ENCODE data around the gene CTNNA1. TPM values are rescaled to one million over a fixed set of nuclear protein-coding genes. Genes with fewer than 3 reads are reported as not detected.
"Not testable (repeated sequence)": the region's sequence is repeated elsewhere in the genome, so short reads cannot be mapped to it uniquely, and the experiment has no call there.

The CTNNA1 gene
- total and polyA plus RNA-seq, 2 experiments from 2014 or later: 171 to 260 TPM

DNA sequence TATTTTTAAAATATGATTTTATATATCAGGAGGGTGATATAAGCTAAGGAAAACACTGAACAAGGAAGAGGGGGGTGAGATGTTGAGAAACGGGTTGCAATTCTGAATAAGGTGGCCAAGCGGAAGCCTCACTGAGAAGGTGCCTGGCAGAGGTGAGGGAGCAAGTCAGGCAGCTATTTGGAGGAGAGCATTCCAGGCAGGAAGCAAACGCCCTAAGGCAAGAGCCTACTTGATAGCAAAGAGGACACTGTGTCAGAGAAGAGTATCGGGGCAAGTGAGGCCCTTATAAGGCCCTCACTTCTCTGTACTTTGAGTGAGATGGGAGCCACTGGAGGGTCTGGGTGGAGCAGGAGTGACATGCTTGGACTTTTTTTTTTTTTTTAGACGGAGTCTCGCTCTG lies 8.0 kb upstream of the CTNNA1 start:
- Histone ChIP-seq H3K27ac (no peak overlapping the region), H3K27me3 (no peaks in the 10 kb centered on the region), H3K4me3 (no peak overlapping the region), H3K9me3 (ENCODE audit: low read depth) (no peaks in the 10 kb centered on the region), H3K36me3 (no peaks in the 10 kb centered on the region), H3K4me1 (ENCODE audit: low read depth) (no peaks in the 10 kb centered on the region)
- TF ChIP-seq CTCF (IDR thresholded peaks at IDR 0.05; ENCODE audit: low read depth, low read length): no peak
- DNase-seq (ENCODE audit: low read depth in 1 of 2, low spot score in 1 of 2): no peak

GRCh38 chr5:138748630-138749081 lies 4.6 kb upstream of the CTNNA1 start:
- H3K27ac ChIP-seq: no peak overlapping the region
- no peaks in the 10 kb centered on the region for H3K36me3 ChIP-seq
- no peak overlapping the region for H3K4me3 ChIP-seq
- no peaks in the 10 kb centered on the region for H3K27me3 ChIP-seq
- no peaks in the 10 kb centered on the region for H3K4me1 ChIP-seq (ENCODE audit: low read depth)
- DNase-seq (ENCODE audit: low read depth in 1 of 2, low spot score in 1 of 2): peak in 1 of 2 donors; percentile 48
- no peak for TF ChIP-seq CTCF (IDR thresholded peaks at IDR 0.05; ENCODE audit: low read depth, low read length)
- no peaks in the 10 kb centered on the region for H3K9me3 ChIP-seq (ENCODE audit: low read depth)

GRCh38 chr5:138751344-138751743 lies 1.9 kb upstream of the CTNNA1 start:
- DNase-seq (ENCODE audit: low read depth in 1 of 2, low spot score in 1 of 2): not testable (repeated sequence)

DNA sequence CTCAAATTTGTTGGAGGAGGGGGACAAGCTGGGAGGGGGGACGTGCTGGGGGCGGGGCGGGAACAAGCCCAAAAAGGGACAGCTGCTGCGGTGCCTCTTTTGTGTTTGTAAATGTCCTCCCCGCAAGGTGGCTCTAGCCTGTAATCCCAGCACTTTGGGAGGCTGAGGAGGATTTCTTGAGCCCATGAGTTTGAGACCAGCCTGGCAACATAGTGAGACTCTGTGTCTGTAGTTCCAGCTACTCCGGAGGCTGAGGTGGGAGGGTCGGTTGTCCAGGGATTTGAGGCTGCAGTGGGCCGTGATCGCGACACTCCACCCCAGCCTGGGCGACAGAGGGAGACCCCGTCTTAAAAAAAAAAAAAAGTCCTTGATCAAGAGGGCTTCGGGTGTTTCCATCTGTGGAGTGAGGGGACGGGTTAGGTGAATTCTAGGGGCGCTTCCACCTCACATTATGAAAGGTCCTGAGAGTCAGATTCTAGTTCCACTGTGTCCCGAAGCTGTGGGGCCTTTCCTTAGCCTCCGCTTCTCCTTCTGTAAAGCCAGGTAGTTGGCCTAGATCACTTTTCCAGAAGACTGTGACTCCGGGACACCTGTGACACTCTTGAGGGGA lies 779 bp upstream of the CTNNA1 start:
- Histone ChIP-seq H3K27ac (peak overlapping the region; percentile 99), H3K9me3 (ENCODE audit: low read depth) (no peaks in the 10 kb centered on the region), H3K27me3 (no peaks in the 10 kb centered on the region), H3K4me3 (peak overlapping the region; percentile 92), H3K4me1 (ENCODE audit: low read depth) (peaks cover 8% of the 10 kb centered on the region), H3K36me3 (no peaks in the 10 kb centered on the region)
- peak; percentile 17 to 25 for DNase-seq (ENCODE audit: low read depth in 1 of 2, low spot score in 1 of 2)
- no peak for TF ChIP-seq CTCF (IDR thresholded peaks at IDR 0.05; ENCODE audit: low read depth, low read length)

More at GRCh38 chr5:138751344-138751743, 1.9 kb upstream of the CTNNA1 start:
- H3K27ac ChIP-seq; H3K4me3 ChIP-seq; H3K36me3 ChIP-seq; H3K9me3 ChIP-seq (ENCODE audit: low read depth); H3K27me3 ChIP-seq; H3K4me1 ChIP-seq (ENCODE audit: low read depth): not testable (repeated sequence)

GRCh38 chr5:138753794-138754698 lies 821 bp downstream of the CTNNA1 start:
- H3K9me3 ChIP-seq (ENCODE audit: low read depth): no peaks in the 10 kb centered on the region
- peaks cover 8% of the 10 kb centered on the region for H3K4me1 ChIP-seq (ENCODE audit: low read depth)
- peak; percentile 91 to 92 for DNase-seq (ENCODE audit: low read depth in 1 of 2, low spot score in 1 of 2)
- TF ChIP-seq CTCF (IDR thresholded peaks at IDR 0.05; ENCODE audit: low read depth, low read length): no peak
- H3K27me3 ChIP-seq: no peaks in the 10 kb centered on the region
- peak overlapping the region; percentile 99 for H3K27ac ChIP-seq
- H3K36me3 ChIP-seq: peaks cover 3% of the 10 kb centered on the region
- H3K4me3 ChIP-seq: peak overlapping the region; percentile 92

DNA sequence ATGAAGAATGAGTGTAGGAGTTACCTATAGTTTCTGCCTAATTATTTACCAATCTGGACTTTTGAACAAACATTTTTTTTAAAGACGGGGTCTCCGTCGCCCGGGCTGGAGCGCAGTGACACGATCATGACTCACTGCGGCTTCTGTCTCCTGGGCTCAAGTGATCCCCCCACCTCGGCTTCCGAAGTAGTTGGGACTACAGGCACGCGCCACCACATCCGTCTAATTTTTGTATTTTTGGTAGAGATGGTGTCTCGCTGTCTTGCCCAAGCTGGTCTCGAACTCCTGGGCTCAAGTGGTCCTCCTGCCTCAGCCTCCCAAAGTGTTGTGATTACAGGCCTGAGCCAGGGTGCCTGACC lies 1.5 kb downstream of the CTNNA1 start:
- DNase-seq (ENCODE audit: low read depth in 1 of 2, low spot score in 1 of 2): no peak
- Histone ChIP-seq H3K27ac (peak overlapping the region; percentile 99), H3K4me1 (ENCODE audit: low read depth) (peaks cover 8% of the 10 kb centered on the region), H3K36me3 (peaks cover 3% of the 10 kb centered on the region), H3K4me3 (peak overlapping the region; percentile 92), H3K27me3 (no peaks in the 10 kb centered on the region), H3K9me3 (ENCODE audit: low read depth) (no peaks in the 10 kb centered on the region)
- TF ChIP-seq CTCF (IDR thresholded peaks at IDR 0.05; ENCODE audit: low read depth, low read length): no peak

Data from cardiac muscle cell (in vitro differentiated cells and primary cell).